ENCODE data around the gene EDNRB.

Gene EDNRB

DNA sequence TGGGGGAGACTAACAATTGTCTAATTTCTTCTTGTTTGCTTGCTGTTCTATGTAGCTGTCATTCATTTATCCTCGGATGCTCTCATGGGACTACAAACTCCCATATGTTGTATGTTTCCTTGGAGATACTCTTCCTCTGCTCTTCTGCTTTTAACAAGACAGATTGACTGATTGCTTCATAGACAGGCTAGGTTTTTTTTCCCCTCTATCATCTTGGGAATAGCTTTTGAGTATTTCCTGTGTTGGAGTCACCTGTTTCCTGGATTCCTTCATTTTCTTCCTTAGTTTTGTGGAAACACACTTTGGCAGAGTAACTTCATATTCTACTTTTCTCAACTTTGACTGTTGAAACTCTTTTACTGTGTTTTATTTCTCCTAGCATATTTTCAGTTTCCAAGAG, 27.6 kb downstream of the EDNRB start:
- Histone ChIP-seq H3F3A (ENCODE audit: insufficient read depth, low read length) (no peaks in the 10 kb centered on the region), H3K27ac (ENCODE audit: low read depth, low read length, poor library complexity, severe bottlenecking) (no peak overlapping the region), H3K4me3 (ENCODE audit: low read depth, low read length, poor library complexity, severe bottlenecking) (no peak overlapping the region), H2AFZ (ENCODE audit: low read length) (no peak overlapping the region), H3K9me3 (ENCODE audit: low read length) (no peaks in the 10 kb centered on the region), H3K4me1 (ENCODE audit: insufficient read depth, low read length, severe bottlenecking) (no peaks in the 10 kb centered on the region), H3K4me2 (ENCODE audit: low read length) (no peak overlapping the region), H4K20me1 (ENCODE audit: insufficient read depth, low read length) (no peaks in the 10 kb centered on the region), H3K27me3 (ENCODE audit: insufficient read depth, low read length) (no peaks in the 10 kb centered on the region), H3K9me2 (ENCODE audit: low read depth, low read length) (no peaks in the 10 kb centered on the region), H3K79me2 (ENCODE audit: insufficient read depth, low read length) (no peaks in the 10 kb centered on the region), H3K36me3 (ENCODE audit: insufficient read depth, low read length) (no peaks in the 10 kb centered on the region), H3K9ac (ENCODE audit: low read length) (no peak overlapping the region)
- TF ChIP-seq, protein P1, sequence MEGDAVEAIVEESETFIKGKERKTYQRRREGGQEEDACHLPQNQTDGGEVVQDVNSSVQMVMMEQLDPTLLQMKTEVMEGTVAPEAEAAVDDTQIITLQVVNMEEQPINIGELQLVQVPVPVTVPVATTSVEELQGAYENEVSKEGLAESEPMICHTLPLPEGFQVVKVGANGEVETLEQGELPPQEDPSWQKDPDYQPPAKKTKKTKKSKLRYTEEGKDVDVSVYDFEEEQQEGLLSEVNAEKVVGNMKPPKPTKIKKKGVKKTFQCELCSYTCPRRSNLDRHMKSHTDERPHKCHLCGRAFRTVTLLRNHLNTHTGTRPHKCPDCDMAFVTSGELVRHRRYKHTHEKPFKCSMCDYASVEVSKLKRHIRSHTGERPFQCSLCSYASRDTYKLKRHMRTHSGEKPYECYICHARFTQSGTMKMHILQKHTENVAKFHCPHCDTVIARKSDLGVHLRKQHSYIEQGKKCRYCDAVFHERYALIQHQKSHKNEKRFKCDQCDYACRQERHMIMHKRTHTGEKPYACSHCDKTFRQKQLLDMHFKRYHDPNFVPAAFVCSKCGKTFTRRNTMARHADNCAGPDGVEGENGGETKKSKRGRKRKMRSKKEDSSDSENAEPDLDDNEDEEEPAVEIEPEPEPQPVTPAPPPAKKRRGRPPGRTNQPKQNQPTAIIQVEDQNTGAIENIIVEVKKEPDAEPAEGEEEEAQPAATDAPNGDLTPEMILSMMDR (IDR thresholded peaks at IDR 0.05; ENCODE audit: low read length): no peak
- TF ChIP-seq EZH2 (IDR thresholded peaks at IDR 0.05; ENCODE audit: borderline replicate concordance, low read length): no peak

DNA sequence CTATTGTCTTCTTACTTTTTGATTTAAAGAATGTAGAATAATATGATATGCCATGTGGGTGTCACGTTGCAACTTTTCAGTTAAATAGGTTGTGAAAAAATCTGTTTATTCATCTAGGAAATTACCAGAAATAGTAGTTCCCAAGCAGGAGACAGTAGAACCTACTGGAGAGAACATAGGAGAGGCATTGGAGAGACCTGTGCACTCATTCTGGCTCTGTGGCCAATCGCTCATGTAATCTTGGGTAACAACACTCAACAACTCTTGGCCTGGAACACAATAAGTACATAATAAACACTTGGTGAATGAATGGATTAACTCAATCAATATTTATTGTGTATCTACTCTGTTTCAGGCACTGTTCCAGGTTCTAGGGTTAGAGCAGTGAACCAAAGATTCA, 35.3 kb downstream of the EDNRB start:
- Histone ChIP-seq H3F3A (ENCODE audit: insufficient read depth, low read length) (no peaks in the 10 kb centered on the region), H3K4me3 (ENCODE audit: low read depth, low read length, poor library complexity, severe bottlenecking) (no peak overlapping the region), H3K9me3 (ENCODE audit: low read length) (no peaks in the 10 kb centered on the region), H3K4me1 (ENCODE audit: insufficient read depth, low read length, severe bottlenecking) (no peaks in the 10 kb centered on the region), H3K9ac (ENCODE audit: low read length) (no peak overlapping the region), H3K9me2 (ENCODE audit: low read depth, low read length) (0 out of 2 replicates have a peak, but pooled peaks cover 4% of the 10 kb centered on the region), H4K20me1 (ENCODE audit: insufficient read depth, low read length) (no peaks in the 10 kb centered on the region), H2AFZ (ENCODE audit: low read length) (no peak overlapping the region), H3K27ac (ENCODE audit: low read depth, low read length, poor library complexity, severe bottlenecking) (no peak overlapping the region), H3K4me2 (ENCODE audit: low read length) (no peak overlapping the region), H3K79me2 (ENCODE audit: insufficient read depth, low read length) (no peaks in the 10 kb centered on the region), H3K36me3 (ENCODE audit: insufficient read depth, low read length) (no peaks in the 10 kb centered on the region), H3K27me3 (ENCODE audit: insufficient read depth, low read length) (0 out of 2 replicates have a peak, but pooled peaks cover 4% of the 10 kb centered on the region)
- TF ChIP-seq, protein P1 (IDR thresholded peaks at IDR 0.05; ENCODE audit: low read length): no peak
- no peak for TF ChIP-seq EZH2 (IDR thresholded peaks at IDR 0.05; ENCODE audit: borderline replicate concordance, low read length)

DNA sequence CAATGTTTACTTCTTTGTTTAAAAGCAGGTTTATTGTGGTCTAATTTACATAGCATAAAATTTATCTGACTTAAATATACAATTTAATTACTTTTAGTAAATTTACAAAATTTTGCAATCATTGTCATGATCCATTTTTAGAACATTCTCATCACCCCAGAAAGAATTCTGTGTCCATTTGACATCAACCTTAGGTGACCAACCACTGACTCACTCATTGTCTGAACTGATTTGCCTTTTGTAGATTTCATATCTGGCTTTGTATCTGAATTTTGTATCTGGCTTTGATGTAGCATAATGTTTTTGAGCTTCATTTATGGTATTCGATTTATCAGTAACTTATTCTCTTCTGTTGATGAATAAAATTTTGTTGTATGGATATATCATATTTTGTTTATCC, 40.4 kb downstream of the EDNRB start:
- Histone ChIP-seq H3K9me3 (ENCODE audit: low read length) (no peaks in the 10 kb centered on the region), H3K9ac (ENCODE audit: low read length) (no peak overlapping the region), H3K9me2 (ENCODE audit: low read depth, low read length) (0 out of 2 replicates have a peak, but pooled peaks cover 4% of the 10 kb centered on the region), H3K27ac (ENCODE audit: low read depth, low read length, poor library complexity, severe bottlenecking) (no peak overlapping the region), H3K27me3 (ENCODE audit: insufficient read depth, low read length) (no peaks in the 10 kb centered on the region), H3K4me3 (ENCODE audit: low read depth, low read length, poor library complexity, severe bottlenecking) (no peak overlapping the region), H3K4me2 (ENCODE audit: low read length) (no peak overlapping the region), H2AFZ (ENCODE audit: low read length) (no peak overlapping the region), H3K79me2 (ENCODE audit: insufficient read depth, low read length) (no peaks in the 10 kb centered on the region), H3F3A (ENCODE audit: insufficient read depth, low read length) (no peaks in the 10 kb centered on the region), H3K4me1 (ENCODE audit: insufficient read depth, low read length, severe bottlenecking) (no peaks in the 10 kb centered on the region), H4K20me1 (ENCODE audit: insufficient read depth, low read length) (no peaks in the 10 kb centered on the region), H3K36me3 (ENCODE audit: insufficient read depth, low read length) (no peaks in the 10 kb centered on the region)
- no peak for TF ChIP-seq EZH2 (IDR thresholded peaks at IDR 0.05; ENCODE audit: borderline replicate concordance, low read length)
- TF ChIP-seq, protein P1 (IDR thresholded peaks at IDR 0.05; ENCODE audit: low read length): no peak
